ENCODE measurements around the gene ATXN7L1.

- no peak for TF ChIP-seq CTCF (conservative IDR thresholded peaks at IDR 0.05)
- TF ChIP-seq EZH2 (IDR thresholded peaks at IDR 0.05; ENCODE audit: low read depth), result no peak
These were observed 33.8 kb upstream of the ATXN7L1 start for GRCh38 chr7:105910172-105910571.
